ENCODE measurements around the gene D2HGDH. TPM values are rescaled to one million over a fixed set of nuclear protein-coding genes. Genes with fewer than 3 reads are reported as not detected.

The D2HGDH gene
- total and polyA plus RNA-seq, 4 donors, result 12.2 to 45.3 (median 27.2) TPM

GRCh38 chr2:241689306-241689705 is 45.1 kb upstream of the D2HGDH start:
- peaks cover 0 to 21% (median 17%) of the 10 kb centered on the region in 4 donors for H3K36me3 ChIP-seq (ENCODE audit: control insufficient read depth in 4 of 4, insufficient read depth in 4 of 4, low read length in 4 of 4)
- no peak for DNase-seq
- WGBS, 2 donors, result 89 to 91% methylated on average over 10 of the region's 10 CpGs

GRCh38 chr2:241690202-241690717 is 44.2 kb upstream of the D2HGDH start:
- DNase-seq, result no peak

More at GRCh38 chr2:241689306-241689705, 45.1 kb upstream of the D2HGDH start:
- Histone ChIP-seq H3K27ac (ENCODE audit: low read depth in 1 of 2, low read length in 1 of 2) (no peak overlapping the region), H3K9ac (ENCODE audit: insufficient read depth in 1 of 2, low read length in 2 of 2) (no peak overlapping the region), H3K4me3 (no peak overlapping the region), H3K27me3 (ENCODE audit: control insufficient read depth in 3 of 3, insufficient read depth in 3 of 3, low read length in 2 of 3) (no peaks in the 10 kb centered on the region), H3K4me1 (ENCODE audit: control insufficient read depth in 5 of 5, insufficient read depth in 5 of 5, low read length in 5 of 5) (peaks cover 8 to 19% (median 12%) of the 10 kb centered on the region in 5 donors), H3K9me3 (ENCODE audit: control insufficient read depth in 4 of 4, insufficient read depth in 3 of 4, low read length in 3 of 4) (no peaks in the 10 kb centered on the region)
- no peak for TF ChIP-seq CTCF (IDR thresholded peaks at IDR 0.05; ENCODE audit: control extremely low read depth, extremely low read depth)
- ATAC-seq (ENCODE audit: insufficient read depth, low FRiP score), result no peak

GRCh38 chr2:241692448-241692847 is 42.0 kb upstream of the D2HGDH start:
- peaks cover 4 to 9% (median 9%) of the 10 kb centered on the region in 5 donors for H3K4me1 ChIP-seq (ENCODE audit: control insufficient read depth in 5 of 5, insufficient read depth in 5 of 5, low read length in 5 of 5)
- no peak overlapping the region for H3K27ac ChIP-seq (ENCODE audit: low read depth in 1 of 2, low read length in 1 of 2)
- H3K36me3 ChIP-seq (ENCODE audit: control insufficient read depth in 4 of 4, insufficient read depth in 4 of 4, low read length in 4 of 4), result peaks cover 0 to 26% (median 19%) of the 10 kb centered on the region in 4 donors
- WGBS, 2 donors, result 93% methylated on average over 6 of the region's 6 CpGs
- H3K4me3 ChIP-seq, result no peak overlapping the region
- no peaks in the 10 kb centered on the region for H3K9me3 ChIP-seq (ENCODE audit: control insufficient read depth in 4 of 4, insufficient read depth in 3 of 4, low read length in 3 of 4)
- no peak overlapping the region for H3K9ac ChIP-seq (ENCODE audit: insufficient read depth in 1 of 2, low read length in 2 of 2)
- ATAC-seq (ENCODE audit: insufficient read depth, low FRiP score) (no peak), DNase-seq (no peak)
- no peak for TF ChIP-seq CTCF (IDR thresholded peaks at IDR 0.05; ENCODE audit: control extremely low read depth, extremely low read depth)
- no peaks in the 10 kb centered on the region for H3K27me3 ChIP-seq (ENCODE audit: control insufficient read depth in 3 of 3, insufficient read depth in 3 of 3, low read length in 2 of 3)

More at GRCh38 chr2:241690202-241690717, 44.2 kb upstream of the D2HGDH start:
- Histone ChIP-seq H3K36me3 (ENCODE audit: control insufficient read depth in 4 of 4, insufficient read depth in 4 of 4, low read length in 4 of 4) (peaks cover 0 to 26% (median 19%) of the 10 kb centered on the region in 4 donors), H3K9me3 (ENCODE audit: control insufficient read depth in 4 of 4, insufficient read depth in 3 of 4, low read length in 3 of 4) (no peaks in the 10 kb centered on the region), H3K4me1 (ENCODE audit: control insufficient read depth in 5 of 5, insufficient read depth in 5 of 5, low read length in 5 of 5) (peaks cover 8 to 19% (median 11%) of the 10 kb centered on the region in 5 donors), H3K27ac (ENCODE audit: low read depth in 1 of 2, low read length in 1 of 2) (no peak overlapping the region), H3K9ac (ENCODE audit: insufficient read depth in 1 of 2, low read length in 2 of 2) (no peak overlapping the region), H3K4me3 (no peak overlapping the region), H3K27me3 (ENCODE audit: control insufficient read depth in 3 of 3, insufficient read depth in 3 of 3, low read length in 2 of 3) (no peaks in the 10 kb centered on the region)
- 82 to 86% methylated on average over 6 of the region's 6 CpGs for WGBS, 2 donors
- ATAC-seq (ENCODE audit: insufficient read depth, low FRiP score), result no peak
- no peak for TF ChIP-seq CTCF (IDR thresholded peaks at IDR 0.05; ENCODE audit: control extremely low read depth, extremely low read depth)

- WGBS, 2 donors, result 96 to 99% methylated on average over 4 of the region's 4 CpGs
- Histone ChIP-seq H3K36me3 (ENCODE audit: control insufficient read depth in 4 of 4, insufficient read depth in 4 of 4, low read length in 4 of 4) (peaks cover 0 to 19% (median 10%) of the 10 kb centered on the region in 4 donors), H3K9me3 (ENCODE audit: control insufficient read depth in 4 of 4, insufficient read depth in 3 of 4, low read length in 3 of 4) (no peaks in the 10 kb centered on the region), H3K9ac (ENCODE audit: insufficient read depth in 1 of 2, low read length in 2 of 2) (no peak overlapping the region), H3K4me3 (no peak overlapping the region), H3K27me3 (ENCODE audit: control insufficient read depth in 3 of 3, insufficient read depth in 3 of 3, low read length in 2 of 3) (no peaks in the 10 kb centered on the region), H3K4me1 (ENCODE audit: control insufficient read depth in 5 of 5, insufficient read depth in 5 of 5, low read length in 5 of 5) (peaks cover 0 to 1% (median 0%) of the 10 kb centered on the region in 5 donors), H3K27ac (ENCODE audit: low read depth in 1 of 2, low read length in 1 of 2) (no peak overlapping the region)
- DNase-seq (no peak), ATAC-seq (ENCODE audit: insufficient read depth, low FRiP score) (no peak)
- TF ChIP-seq CTCF (IDR thresholded peaks at IDR 0.05; ENCODE audit: control extremely low read depth, extremely low read depth), result no peak
Observed at GRCh38 chr2:241695651-241696050, 38.8 kb upstream of the D2HGDH start.

Data from lung (tissue), 12 donors.